H1 (cell line): ENCODE measurements around the gene TLE4. TPM values are rescaled to one million over a fixed set of nuclear protein-coding genes. Genes with fewer than 3 reads are reported as not detected.

ENCODE experiments used
- ASH2L ChIP-seq: fragments of 200-600, 300-600 bp; sonication (generic); IDR thresholded peaks from one replicate; pipeline ENCODE4 v1.7.1; 2017; ENCODE audit warnings: low read length
- ATF3 ChIP-seq: IDR thresholded peaks from 2 replicates; pipeline ENCODE4 v1.6.1; 2011; ENCODE audit warnings: low read depth, mild to moderate bottlenecking, low read length; ENCODE audit not compliant: insufficient read depth
- EZH2 ChIP-seq: fragments of 200-600 bp; sonication (generic); IDR thresholded peaks from 2 replicates; pipeline ENCODE4 v1.7.1; 2012; ENCODE audit warnings: low read depth, mild to moderate bottlenecking, moderate library complexity, low read length, inconsistent platforms; ENCODE audit not compliant: severe bottlenecking
- FOSL1 ChIP-seq: IDR thresholded peaks from 2 replicates; pipeline ENCODE4 v1.6.1; 2011; ENCODE audit warnings: mild to moderate bottlenecking, low read depth, low read length, moderate library complexity; ENCODE audit not compliant: insufficient read depth
- JUND ChIP-seq: IDR thresholded peaks from 2 replicates; pipeline ENCODE4 v1.6.1; 2011; ENCODE audit warnings: mild to moderate bottlenecking, improper control_type of control experiment, low read length
- KDM5A ChIP-seq: fragments of 200-600 bp; IDR thresholded peaks from 2 replicates; pipeline ENCODE4 v1.7.1; 2012; ENCODE audit warnings: mild to moderate bottlenecking, low read length, inconsistent platforms, mixed read lengths
- MAX ChIP-seq: IDR thresholded peaks from 2 replicates; pipeline ENCODE4 v1.6.1; 2012; ENCODE audit warnings: inconsistent platforms
- RFX5 ChIP-seq: IDR thresholded peaks from 2 replicates; pipeline ENCODE4 v1.6.1; 2011; ENCODE audit warnings: low read depth, low read length, improper control_type of control experiment, borderline replicate concordance
- SP4 ChIP-seq: IDR thresholded peaks from 2 replicates; pipeline ENCODE4 v1.6.1; 2012; ENCODE audit warnings: low read length, inconsistent platforms
- TAF7 ChIP-seq: optimal IDR thresholded peaks from 2 replicates; pipeline ENCODE3; 2011; ENCODE audit warnings: low read depth, mild to moderate bottlenecking, inconsistent platforms, low read length, moderate library complexity, borderline replicate concordance
- YY1 ChIP-seq: IDR thresholded peaks from 2 replicates; pipeline ENCODE4 v1.6.1; 2011; ENCODE audit warnings: low read depth, mild to moderate bottlenecking, low read length
- polyA plus RNA-seq, 7 experiments: library from polyadenylated mRNA; depleted of rRNA in 3 of 7; stranded (reverse) in 5 of 7; unstranded in 2 of 7; fragments of >200 nt in 5 of 7; fragments of 200-250 nt in 2 of 7; gene quantifications; 1 replicate in 5 of 7; 2 replicates in 1 of 7; 4 replicates in 1 of 7; pipeline versions ENCODE4 v1.2.1 to v1.2.3, GENCODE V29; 2011 to 2013; ENCODE audit warnings: missing spikeins in 2 of 7, mixed read lengths in 2 of 7
- total RNA-seq: library from RNA; stranded (reverse); fragmentation: NEBNext Ultra II Directional; extraction: Animal tissue kit (Norgen Biotek cat#: 25700); gene quantifications from 2 replicates; pipeline ENCODE4 v1.2.1, GENCODE V29; 2021

Gene TLE4
- total and polyA plus RNA-seq, 2 of the 8 experiments (the other 6 are each of a cell fraction or from before 2014, with no cell fraction given), result 32.4 to 36.9 TPM

GRCh38 chr9:79570448-79571308, 1.1 kb upstream of the TLE4 start (continued):
- TF ChIP-seq MAX, result peak; percentile 77
- TF ChIP-seq ATF3, result no peak
- TF ChIP-seq ASH2L, result peak; percentile 70
- TF ChIP-seq KDM5A, result no peak
- no peak for TF ChIP-seq FOSL1
- no peak for TF ChIP-seq TAF7
- peak; percentile 83 for TF ChIP-seq YY1
- no peak for TF ChIP-seq RFX5
- TF ChIP-seq JUND, result no peak
- TF ChIP-seq SP4, result no peak
- TF ChIP-seq EZH2, result no peak
